RWPE1 (cell line): ENCODE data around the gene GATM.

Experiments used
- CTCF ChIA-PET: fragments of 350-600 bp; sonication (Branson Sonifier 250); formaldehyde crosslinking; extraction: SDS; loops from one replicate; lab custom pipeline; 2021; lab: Yijun Ruan, JAX
- POLR2A ChIA-PET: fragments of 400-600 bp; formaldehyde crosslinking; extraction: SDS; loops from one replicate; lab custom pipeline; 2020; ENCODE audit warnings: antibody characterized with exemption; ENCODE audit not compliant: low non-redundant PET; lab: Yijun Ruan, JAX
- DNase-seq: peaks from one replicate; pipeline ENCODE4 v3.0.0; 2012; ENCODE audit warnings: low spot score
- H3K27ac ChIP-seq: fragments of 450-650 bp; 2 replicates; pipeline ENCODE4 v1.5.1; 2017
- TF ChIP-seq, protein P1 (sequence below): fragments of 450-650 bp; conservative IDR thresholded peaks from 2 replicates; pipeline ENCODE4 v1.5.1; 2017; ENCODE audit warnings: low read depth, mild to moderate bottlenecking

The GATM gene

GRCh38 chr15:45349623-45350022 lies 28.7 kb downstream of the GATM start:
- no peak overlapping the region for H3K27ac ChIP-seq
- TF ChIP-seq, protein P1, sequence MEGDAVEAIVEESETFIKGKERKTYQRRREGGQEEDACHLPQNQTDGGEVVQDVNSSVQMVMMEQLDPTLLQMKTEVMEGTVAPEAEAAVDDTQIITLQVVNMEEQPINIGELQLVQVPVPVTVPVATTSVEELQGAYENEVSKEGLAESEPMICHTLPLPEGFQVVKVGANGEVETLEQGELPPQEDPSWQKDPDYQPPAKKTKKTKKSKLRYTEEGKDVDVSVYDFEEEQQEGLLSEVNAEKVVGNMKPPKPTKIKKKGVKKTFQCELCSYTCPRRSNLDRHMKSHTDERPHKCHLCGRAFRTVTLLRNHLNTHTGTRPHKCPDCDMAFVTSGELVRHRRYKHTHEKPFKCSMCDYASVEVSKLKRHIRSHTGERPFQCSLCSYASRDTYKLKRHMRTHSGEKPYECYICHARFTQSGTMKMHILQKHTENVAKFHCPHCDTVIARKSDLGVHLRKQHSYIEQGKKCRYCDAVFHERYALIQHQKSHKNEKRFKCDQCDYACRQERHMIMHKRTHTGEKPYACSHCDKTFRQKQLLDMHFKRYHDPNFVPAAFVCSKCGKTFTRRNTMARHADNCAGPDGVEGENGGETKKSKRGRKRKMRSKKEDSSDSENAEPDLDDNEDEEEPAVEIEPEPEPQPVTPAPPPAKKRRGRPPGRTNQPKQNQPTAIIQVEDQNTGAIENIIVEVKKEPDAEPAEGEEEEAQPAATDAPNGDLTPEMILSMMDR, result no peak
- no peak for DNase-seq
- ChIA-PET CTCF (no interaction called here), POLR2A (no interaction called here)

DNA sequence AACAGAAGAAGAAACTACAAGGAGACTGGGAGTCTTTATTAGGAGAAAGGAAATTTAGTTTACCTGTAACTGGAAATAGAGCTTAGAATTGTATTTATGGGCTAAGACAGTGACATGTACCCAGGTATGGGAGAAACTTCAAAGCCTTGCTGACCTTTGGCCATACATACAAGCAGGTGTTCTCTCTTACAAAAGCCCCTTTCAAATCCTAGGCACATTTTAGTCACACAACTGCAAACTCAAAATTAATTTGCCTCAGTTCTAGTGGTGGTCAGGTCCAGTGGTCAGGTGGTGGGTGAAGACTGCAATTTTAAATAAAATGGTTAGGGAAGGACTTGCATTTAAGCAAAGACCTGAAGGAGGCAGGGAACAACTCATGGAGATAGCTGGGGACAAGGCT lies 30.4 kb downstream of the GATM start:
- CTCF ChIA-PET, result no interaction called here
- TF ChIP-seq, protein P1, result no peak
- POLR2A ChIA-PET, result no interaction called here
- H3K27ac ChIP-seq, result no peak overlapping the region
- no peak for DNase-seq

DNA sequence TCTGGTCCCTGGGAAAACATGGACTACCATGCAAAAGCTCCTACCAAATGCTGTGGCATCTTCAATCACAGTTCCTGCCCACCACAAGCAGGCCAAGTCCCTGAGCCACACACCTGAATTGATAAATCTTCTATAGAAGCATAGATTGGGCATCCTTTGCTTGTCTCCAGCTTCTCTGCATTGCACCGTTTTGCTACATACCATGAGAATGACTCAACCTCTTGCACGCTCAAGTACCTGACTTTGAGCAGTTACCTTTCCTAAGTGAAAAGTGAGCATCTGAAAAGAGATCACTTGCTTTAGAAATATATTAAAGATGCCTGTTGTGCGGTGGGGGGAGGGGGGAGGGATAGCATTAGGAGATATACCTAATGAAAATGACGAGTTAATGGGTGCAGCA lies 31.3 kb downstream of the GATM start:
- ChIA-PET POLR2A (no interaction called here), CTCF (no interaction called here)
- DNase-seq, result no peak
- H3K27ac ChIP-seq, result no peak overlapping the region
- TF ChIP-seq, protein P1, result no peak

DNA sequence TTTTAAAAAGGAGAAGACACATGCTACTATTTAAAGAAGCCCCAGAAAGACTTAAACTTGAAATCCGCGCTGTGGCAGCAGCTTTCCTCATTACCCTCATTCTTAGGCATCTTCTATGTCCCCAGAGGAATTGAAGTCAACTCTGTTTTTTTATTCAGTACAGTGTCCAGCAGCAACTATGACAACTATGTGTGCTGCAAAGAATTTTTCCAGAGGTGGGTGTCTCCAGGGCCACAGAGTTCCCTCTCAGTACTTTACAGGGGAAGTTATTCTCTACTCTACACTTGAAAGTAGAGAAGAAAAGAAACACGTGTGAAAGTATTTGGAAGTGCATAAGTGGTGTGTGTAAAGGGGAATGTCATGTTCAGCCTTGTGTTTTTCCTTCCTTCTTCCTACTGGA lies 32.0 kb downstream of the GATM start:
- CTCF ChIA-PET, result interaction anchor here (0.5 kb wide), 1 partner anchor 109 kb away, joined by 3 read pairs; no protein-coding TSS in a partner anchor
- TF ChIP-seq, protein P1, result no peak
- DNase-seq, result no peak
- H3K27ac ChIP-seq, result no peak overlapping the region
- POLR2A ChIA-PET, result no interaction called here

GRCh38 chr15:45343258-45343860 lies 35.0 kb downstream of the GATM start:
- ChIA-PET POLR2A (no interaction called here), CTCF (interaction anchor here (0.5 kb wide), 1 partner anchor 38 kb away, joined by 3 read pairs; no protein-coding TSS in a partner anchor)
- DNase-seq, result no peak
- H3K27ac ChIP-seq, result no peak overlapping the region
- TF ChIP-seq, protein P1, result no peak

- POLR2A ChIA-PET, result no interaction called here
- DNase-seq, result no peak
- no peak overlapping the region for H3K27ac ChIP-seq
- TF ChIP-seq, protein P1, result no peak
- CTCF ChIA-PET, result interaction anchor here (0.6 kb wide), 1 partner anchor 9 kb away, joined by 3 read pairs; no protein-coding TSS in a partner anchor
These were observed 36.6 kb downstream of the GATM start for GRCh38 chr15:45341790-45342189.
